Spleen (tissue), 11 donors: ENCODE measurements around the gene ITPR2. TPM values are rescaled to one million over a fixed set of nuclear protein-coding genes. Genes with fewer than 3 reads are reported as not detected.

Source experiments
- DNase-seq: peaks from one replicate; pipeline ENCODE4 v3.0.0-alpha.2; 2020
- H3K27ac ChIP-seq, 8 donors: fragments of 200-600 bp; sonication (generic) in 7 of 8; 1 replicate in 4 of 8; 2 replicates in 4 of 8; pipeline versions ENCODE4 v1.5.0 to v1.8.0; 2016 to 2021; ENCODE audit warnings: inconsistent platforms in 4 of 8, mild to moderate bottlenecking in 4 of 8, moderate library complexity in 1 of 8
- H3K27me3 ChIP-seq, 7 donors: fragments of 200-600 bp; sonication (generic) in 6 of 7; replicated peaks in 1 of 7; 1 replicate in 4 of 7; 2 replicates in 3 of 7; pipeline versions ENCODE4 v1.5.0 to v1.8.0; 2016 to 2021; ENCODE audit warnings: inconsistent platforms in 3 of 7, mild to moderate bottlenecking in 1 of 7
- H3K36me3 ChIP-seq, 6 donors: fragments of 200-600 bp; sonication (generic) in 5 of 6; 1 replicate in 4 of 6; 2 replicates in 2 of 6; pipeline versions ENCODE4 v1.5.0 to v1.8.0; 2016 to 2021; ENCODE audit warnings: inconsistent platforms in 2 of 6
- H3K4me1 ChIP-seq, 6 donors: fragments of 200-600 bp; sonication (generic) in 5 of 6; 1 replicate in 3 of 6; 2 replicates in 3 of 6; pipeline versions ENCODE4 v1.5.0 to v1.8.0; 2016 to 2021; ENCODE audit warnings: inconsistent platforms in 3 of 6
- H3K4me3 ChIP-seq, 8 donors: fragments of 200-600 bp; sonication (generic) in 7 of 8; 1 replicate in 4 of 8; 2 replicates in 4 of 8; pipeline versions ENCODE4 v1.5.0 to v1.8.0; 2016 to 2021; ENCODE audit warnings: inconsistent platforms in 4 of 8, mild to moderate bottlenecking in 4 of 8, moderate library complexity in 2 of 8
- H3K9me3 ChIP-seq, 8 donors: fragments of 200-600 bp; sonication (generic) in 7 of 8; 1 replicate in 4 of 8; 2 replicates in 4 of 8; pipeline versions ENCODE4 v1.5.0 to v1.8.0; 2016 to 2021; ENCODE audit warnings: inconsistent platforms in 4 of 8
- CTCF ChIP-seq, 11 experiments: fragments of 200-600 bp in 7 of 11; fragments of 450-650 bp in 4 of 11; sonication (generic) in 4 of 11; IDR thresholded peaks in 8 of 11; conservative IDR thresholded peaks in 3 of 11; 1 replicate in 7 of 11; 2 replicates in 4 of 11; pipeline versions ENCODE4 v1.4.0 to v1.8.0; 2016 to 2021; ENCODE audit warnings: antibody characterized with exemption in 11 of 11, inconsistent platforms in 4 of 11, mild to moderate bottlenecking in 1 of 11
- POLR2A ChIP-seq, 3 donors: fragments of 450-650 bp; IDR thresholded peaks; one replicate each; pipeline ENCODE4 v1.5.1; 2017; ENCODE audit warnings: antibody characterized with exemption in 3 of 3, mild to moderate bottlenecking in 1 of 3
- POLR2AphosphoS5 ChIP-seq, 3 donors: sonication (generic); formaldehyde crosslinking; IDR thresholded peaks; one replicate each; pipeline ENCODE4 v1.5.1; 2017; ENCODE audit warnings: antibody characterized with exemption in 3 of 3
- WGBS, 5 donors: extraction: QIAGEN DNeasy Blood & Tissue Kit in 3 of 5; methylation state at CpG; one replicate each; pipeline versions ENCODE4 v1.1.5 to v1.1.7; 2013 to 2018; 5-methylcytosine and 5-hydroxymethylcytosine counted together
- intact Hi-C: fragments of 100-400 bp; cut with DNase I; formaldehyde crosslinking; loops from one replicate; pipeline ENCODE4 v1.15.0; 2023; ENCODE audit warnings: low total_unique reads
- polyA plus RNA-seq, 3 donors: library from polyadenylated mRNA; stranded (reverse); fragments of 200-250 nt; gene quantifications; one replicate each; pipeline ENCODE4 v1.2.1, GENCODE V29; 2013
- total RNA-seq, 7 donors: library from RNA; depleted of rRNA in 3 of 7; stranded (reverse); fragments of >200 nt in 3 of 7; fragmentation: NEBNext Ultra II Directional in 4 of 7; extraction: Animal tissue kit (Norgen Biotek cat#: 25700) in 4 of 7; gene quantifications; one replicate each; pipeline versions ENCODE4 v1.1.0 to v1.2.1, GENCODE V29; 2016 to 2021
- donor health status: healthy with polysubstance abuse.
- donor health status: DM: no; HTN: no; CAD: no; lungs with moderate emphysema.
- donor health status: DM: no; HTN: no; CAD: no.
- donor health status: Bipolar disorder and iron deficiency.
- donor health status: healthy.
- donor health status: DM: no; HTN: no; CAD: no.
- donor health status: DM: yes; HTN: yes; CAD: no.

Gene ITPR2
- total and polyA plus RNA-seq, 10 donors: 3.2 to 105 (median 60.4) TPM

- Histone ChIP-seq H3K9me3 (no peaks in the 10 kb centered on the region), H3K27ac (no peak overlapping the region), H3K4me1 (no peaks in the 10 kb centered on the region), H3K36me3 (no peaks in the 10 kb centered on the region), H3K4me3 (no peak overlapping the region), H3K27me3 (no peaks in the 10 kb centered on the region)
- no peak for TF ChIP-seq CTCF (IDR thresholded peaks at IDR 0.05 in 8 of 11, conservative IDR thresholded peaks at IDR 0.05 in 3 of 11)
- TF ChIP-seq POLR2A (IDR thresholded peaks at IDR 0.05): no peak
- TF ChIP-seq POLR2AphosphoS5 (IDR thresholded peaks at IDR 0.05): no peak
- no peak for DNase-seq
- intact Hi-C loops: no loop called here
Observed at GRCh38 chr12:26358651-26359050, 474.3 kb downstream of the ITPR2 start.

- Histone ChIP-seq H3K27ac (no peak overlapping the region), H3K4me1 (peaks cover 0 to 10% (median 2%) of the 10 kb centered on the region in 6 donors), H3K4me3 (no peak overlapping the region), H3K9me3 (no peaks in the 10 kb centered on the region), H3K27me3 (no peaks in the 10 kb centered on the region), H3K36me3 (peaks cover 0 to 6% (median 0%) of the 10 kb centered on the region in 6 donors)
- 94 to 100% (median 96%) methylated on average over 1 of the region's 1 CpG for WGBS, 5 donors
- intact Hi-C loops: no loop called here
- no peak for TF ChIP-seq POLR2A (IDR thresholded peaks at IDR 0.05)
- DNase-seq: no peak
Observed at GRCh38 chr12:26347300-26347699, 485.7 kb downstream of the ITPR2 start.

- WGBS, 5 donors: 72 to 79% (median 76%) methylated on average over 3 of the region's 3 CpGs
- H3K9me3 ChIP-seq: no peaks in the 10 kb centered on the region
- H3K27me3 ChIP-seq: no peaks in the 10 kb centered on the region
- TF ChIP-seq POLR2AphosphoS5 (IDR thresholded peaks at IDR 0.05) (no peak), POLR2A (IDR thresholded peaks at IDR 0.05) (no peak), CTCF (IDR thresholded peaks at IDR 0.05 in 8 of 11, conservative IDR thresholded peaks at IDR 0.05 in 3 of 11) (no peak)
- no peak overlapping the region for H3K27ac ChIP-seq
- intact Hi-C loops: no loop called here
- peaks cover 0 to 6% (median 0%) of the 10 kb centered on the region in 6 donors for H3K36me3 ChIP-seq
- DNase-seq: no peak
- peaks cover 0 to 14% (median 3%) of the 10 kb centered on the region in 6 donors for H3K4me1 ChIP-seq
- H3K4me3 ChIP-seq: no peak overlapping the region
Observed at GRCh38 chr12:26346736-26347135, 486.3 kb downstream of the ITPR2 start.

- H3K27ac ChIP-seq: no peak overlapping the region
- no peak for TF ChIP-seq POLR2AphosphoS5 (IDR thresholded peaks at IDR 0.05)
- TF ChIP-seq CTCF (IDR thresholded peaks at IDR 0.05 in 8 of 11, conservative IDR thresholded peaks at IDR 0.05 in 3 of 11): no peak
- TF ChIP-seq POLR2A (IDR thresholded peaks at IDR 0.05): no peak
- no peak overlapping the region for H3K4me3 ChIP-seq
- intact Hi-C loops: no loop called here
- no peaks in the 10 kb centered on the region for H3K27me3 ChIP-seq
- peaks cover 0 to 26% (median 13%) of the 10 kb centered on the region in 6 donors for H3K4me1 ChIP-seq
- peaks cover 0 to 6% (median 0%) of the 10 kb centered on the region in 6 donors for H3K36me3 ChIP-seq
- no peak for DNase-seq
- no peaks in the 10 kb centered on the region for H3K9me3 ChIP-seq
- 55 to 59% (median 57%) methylated on average over 2 of the region's 2 CpGs for WGBS, 5 donors
Observed at GRCh38 chr12:26345471-26346003, 487.5 kb downstream of the ITPR2 start.

GRCh38 chr12:26341491-26341890 lies 491.5 kb downstream of the ITPR2 start:
- intact Hi-C loops: no loop called here
- no peak overlapping the region for H3K27ac ChIP-seq
- no peak for TF ChIP-seq POLR2AphosphoS5 (IDR thresholded peaks at IDR 0.05)
- TF ChIP-seq POLR2A (IDR thresholded peaks at IDR 0.05): no peak
- no peak for TF ChIP-seq CTCF (IDR thresholded peaks at IDR 0.05 in 8 of 11, conservative IDR thresholded peaks at IDR 0.05 in 3 of 11)
- H3K4me3 ChIP-seq: no peak overlapping the region
- H3K27me3 ChIP-seq: no peaks in the 10 kb centered on the region
- peaks cover 0 to 31% (median 16%) of the 10 kb centered on the region in 6 donors for H3K4me1 ChIP-seq
- H3K36me3 ChIP-seq: peaks cover 0 to 31% (median 12%) of the 10 kb centered on the region in 6 donors
- H3K9me3 ChIP-seq: no peaks in the 10 kb centered on the region
- no peak for DNase-seq
